Stimulated activated CD4-positive, alpha-beta T cell treated with anti-CD3 and anti-CD28 coated beads, Interleukin-1b, Interleukin-23, amount 100 ng/mL, for 48 hours (primary cell): ENCODE results near the gene NSUN6.
"Not testable (repeated sequence)": the region's sequence is repeated elsewhere in the genome, so short reads cannot be mapped to it uniquely, and the experiment has no call there.

Experiments
- DNase-seq: peaks from one replicate; pipeline ENCODE4 v3.0.0-alpha.2; 2020

The NSUN6 gene

GRCh38 chr10:18607503-18608378 lies 43.6 kb downstream of the NSUN6 start:
- no peak for DNase-seq

DNA sequence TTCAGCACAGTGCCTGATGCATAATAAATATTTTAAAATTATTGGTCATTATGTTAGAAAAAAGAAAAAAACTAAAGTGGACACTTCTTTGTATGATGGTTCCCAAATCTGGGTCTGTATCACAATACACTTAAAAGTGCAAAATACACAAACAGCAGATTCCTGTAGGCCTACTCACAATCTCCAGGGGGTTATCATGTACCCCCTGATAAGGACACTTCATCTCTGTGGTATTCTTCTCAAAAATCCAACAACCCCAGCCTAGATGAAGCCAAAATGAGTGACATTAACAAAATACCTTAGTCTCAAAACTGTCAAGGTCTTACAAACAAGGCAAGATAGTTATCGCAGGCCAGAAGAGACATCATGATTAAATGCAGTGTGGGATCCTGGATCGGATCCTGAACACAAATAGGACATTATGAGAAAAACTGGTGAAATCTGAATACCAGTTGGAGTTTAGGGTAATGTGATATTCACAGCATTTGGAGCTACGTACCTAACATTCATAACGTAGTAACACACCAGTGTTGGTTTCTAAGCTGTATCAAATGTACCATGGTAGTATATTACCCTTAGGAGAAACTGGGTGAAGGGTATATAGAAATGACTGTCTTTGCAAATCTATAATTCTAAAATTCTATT lies 45.2 kb downstream of the NSUN6 start:
- DNase-seq, result no peak

DNA sequence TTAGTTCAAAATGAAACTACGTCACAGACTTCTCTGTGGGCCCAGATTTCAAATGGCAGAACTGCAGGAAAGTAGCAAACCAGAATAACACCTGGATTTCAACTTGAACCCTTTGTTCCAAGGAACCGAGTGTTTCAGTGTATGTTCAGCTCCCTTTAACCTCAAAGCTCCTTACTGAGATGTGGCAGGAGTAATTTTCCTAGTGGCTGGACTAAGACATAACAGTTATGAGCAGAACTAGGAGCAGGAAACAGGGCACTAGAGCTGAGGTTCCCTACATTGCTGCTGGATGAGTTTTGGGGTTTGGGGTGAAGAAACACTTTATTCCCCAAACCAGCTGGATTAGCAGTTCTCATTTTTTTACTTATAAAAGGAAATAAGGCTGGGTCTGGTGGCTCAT lies 50.1 kb downstream of the NSUN6 start:
- no peak for DNase-seq

GRCh38 chr10:18599392-18599791 lies 52.0 kb downstream of the NSUN6 start:
- DNase-seq, result no peak

DNA sequence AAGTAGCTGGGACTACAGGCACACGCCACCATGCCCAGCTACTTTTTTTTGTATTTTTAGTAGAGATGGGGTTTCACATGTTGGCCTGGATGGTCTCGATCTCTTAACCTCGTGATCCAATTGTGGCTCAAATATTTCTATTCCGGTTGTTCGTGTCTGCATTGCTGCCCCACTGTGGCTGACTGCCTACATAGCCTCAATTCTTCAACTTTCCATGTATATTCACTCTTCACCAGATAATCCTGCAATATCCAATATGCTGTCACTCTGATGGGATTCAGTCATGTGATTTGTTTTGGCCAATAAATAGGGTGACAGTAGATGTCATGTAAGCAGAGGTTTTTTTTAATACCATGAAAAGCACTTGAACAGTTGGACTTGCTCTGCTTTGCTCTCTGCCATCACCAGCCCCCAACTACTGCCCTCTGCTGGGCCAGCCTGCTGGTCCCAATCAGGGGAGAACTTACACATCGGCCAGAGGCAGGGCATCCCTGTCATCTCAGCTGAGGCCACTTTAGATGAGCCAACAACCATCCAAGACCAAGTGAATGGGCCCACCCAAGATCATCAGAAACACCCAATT lies 56.7 kb downstream of the NSUN6 start:
- DNase-seq, result no peak

- not testable (repeated sequence) for DNase-seq
Measured at GRCh38 chr10:18591141-18591540, 60.2 kb downstream of the NSUN6 start.

GRCh38 chr10:18586637-18587036 lies 64.8 kb downstream of the NSUN6 start:
- not testable (repeated sequence) for DNase-seq

- DNase-seq, result no peak
Measured at GRCh38 chr10:18583575-18584270, 67.7 kb downstream of the NSUN6 start.

DNA sequence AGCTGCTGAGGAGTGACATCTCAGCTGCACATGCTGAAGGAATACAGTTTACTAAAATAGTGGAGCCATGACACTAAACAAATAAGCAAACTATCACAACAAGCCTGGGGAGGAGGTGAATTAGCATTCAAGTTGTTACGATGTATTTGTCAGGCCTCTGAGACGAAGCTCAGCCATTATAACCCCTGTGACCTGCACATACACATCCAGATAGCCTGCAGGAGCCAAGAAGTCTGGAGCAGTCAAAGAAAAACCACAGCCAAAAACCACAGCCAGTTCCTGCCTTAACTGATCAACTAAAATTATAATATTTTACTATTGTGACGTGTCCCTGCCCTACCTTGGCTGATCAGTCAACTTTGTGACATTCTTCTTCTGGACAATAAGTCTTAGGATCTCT lies 68.6 kb downstream of the NSUN6 start:
- DNase-seq, result no peak

DNA sequence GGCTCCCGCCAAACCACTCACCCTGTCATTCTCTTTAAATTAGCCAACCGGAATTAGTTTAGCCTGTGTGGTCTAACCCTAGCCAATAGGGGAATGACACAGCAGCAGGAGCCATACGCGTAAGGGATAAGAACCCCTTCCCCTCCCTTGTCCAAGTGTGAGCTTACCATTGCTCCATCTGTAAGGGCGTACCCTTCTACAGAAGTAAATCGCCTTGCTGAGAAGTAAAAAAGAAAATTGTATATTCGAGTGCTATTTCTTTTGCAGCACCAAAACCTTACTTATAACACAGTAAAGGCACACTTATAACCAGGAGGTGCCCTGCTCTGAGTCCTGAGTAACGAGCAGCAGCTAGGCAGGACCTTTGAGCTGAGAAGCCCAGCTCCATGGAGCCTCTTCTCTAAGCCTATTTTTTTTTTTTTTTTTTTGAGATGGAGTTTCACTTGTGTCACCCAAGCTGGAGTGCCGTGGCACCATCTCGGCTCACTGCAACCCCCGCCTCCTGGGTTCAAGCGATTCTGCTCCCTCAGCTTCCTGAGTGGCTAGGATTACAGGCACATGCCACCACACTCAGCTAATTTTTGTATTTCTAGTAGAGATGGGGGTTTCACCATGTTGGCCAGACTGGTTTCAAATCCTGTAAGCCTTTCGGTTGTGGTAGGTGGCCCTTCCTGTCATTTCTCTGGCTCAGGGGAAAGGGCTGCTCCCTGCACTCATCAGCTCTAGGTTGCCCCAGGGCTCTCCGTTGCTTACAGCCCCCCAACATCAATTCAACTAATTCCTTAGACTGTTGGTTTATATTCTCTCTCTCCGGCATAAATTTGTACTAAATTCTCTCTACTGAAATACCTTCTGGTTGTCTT lies 73.3 kb downstream of the NSUN6 start:
- DNase-seq, result no peak

DNA sequence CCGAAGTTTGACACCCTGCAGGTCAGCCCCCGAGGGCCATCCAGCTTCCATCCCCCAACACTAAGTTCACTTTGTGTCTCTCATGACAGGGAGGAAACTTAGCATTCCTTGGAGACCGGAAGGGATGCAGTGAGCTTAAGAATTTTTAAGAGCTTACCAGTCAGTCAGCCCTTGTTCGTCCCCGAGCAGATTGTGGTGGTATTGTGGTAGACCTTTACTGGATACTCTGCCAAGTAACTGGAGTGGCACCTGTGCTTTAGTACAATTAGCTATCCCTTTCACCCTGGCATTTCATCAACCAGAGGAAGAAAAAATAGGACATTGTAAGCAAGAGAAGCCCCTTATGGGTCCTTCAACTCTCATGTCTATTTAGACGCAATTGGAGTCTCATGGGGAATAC lies 74.8 kb downstream of the NSUN6 start:
- no peak for DNase-seq

DNA sequence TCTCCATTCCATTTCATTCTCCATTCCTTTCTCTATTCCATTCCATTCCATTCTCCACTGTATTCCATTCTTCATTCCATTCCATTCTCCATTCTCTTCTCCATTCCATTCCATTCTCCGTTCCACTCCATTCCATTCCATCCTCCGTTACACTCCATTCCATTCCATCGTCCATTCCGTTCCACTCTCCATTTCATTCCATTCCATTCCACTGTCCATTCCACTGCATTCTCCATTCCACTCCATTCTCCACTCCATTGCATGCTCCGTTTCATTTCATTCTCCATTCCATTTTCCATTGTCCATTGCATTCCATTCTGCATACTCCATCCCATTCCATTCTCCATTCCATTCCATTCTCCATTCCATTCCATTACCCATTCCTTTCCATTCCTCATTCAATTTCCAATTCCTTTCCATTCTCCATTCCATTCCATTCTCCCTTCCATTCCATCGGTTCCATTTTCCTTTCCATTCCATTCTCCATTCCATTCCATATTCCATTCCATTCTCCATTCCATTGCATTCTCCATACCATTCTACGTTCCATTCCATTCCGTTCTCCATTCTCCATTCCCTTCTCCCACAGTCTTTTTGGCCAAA lies 78.3 kb downstream of the NSUN6 start:
- DNase-seq, result no peak

GRCh38 chr10:18571780-18572179 lies 79.6 kb downstream of the NSUN6 start:
- no peak for DNase-seq

GRCh38 chr10:18571076-18571475 lies 80.3 kb downstream of the NSUN6 start:
- no peak for DNase-seq

DNA sequence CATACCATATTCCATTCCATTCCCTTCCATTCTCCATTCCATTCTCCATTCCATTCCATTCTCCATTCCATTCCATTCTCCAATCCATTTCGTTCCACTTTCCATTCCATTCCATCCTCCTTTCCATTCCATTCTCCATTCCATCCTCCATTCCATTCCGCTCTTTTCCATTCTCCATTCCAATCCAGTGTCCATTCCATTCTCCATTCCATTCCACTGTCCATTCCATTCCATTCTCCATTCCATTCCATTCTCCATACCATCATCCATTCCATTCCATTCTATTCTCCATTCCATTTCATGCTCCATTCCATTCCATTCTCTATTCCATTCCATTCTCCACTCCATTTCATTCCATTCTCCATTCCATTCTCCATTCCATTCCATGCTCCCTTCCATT lies 81.0 kb downstream of the NSUN6 start:
- DNase-seq, result not testable (repeated sequence)

- DNase-seq, result no peak
Measured at GRCh38 chr10:18567343-18567856, 84.0 kb downstream of the NSUN6 start.

DNA sequence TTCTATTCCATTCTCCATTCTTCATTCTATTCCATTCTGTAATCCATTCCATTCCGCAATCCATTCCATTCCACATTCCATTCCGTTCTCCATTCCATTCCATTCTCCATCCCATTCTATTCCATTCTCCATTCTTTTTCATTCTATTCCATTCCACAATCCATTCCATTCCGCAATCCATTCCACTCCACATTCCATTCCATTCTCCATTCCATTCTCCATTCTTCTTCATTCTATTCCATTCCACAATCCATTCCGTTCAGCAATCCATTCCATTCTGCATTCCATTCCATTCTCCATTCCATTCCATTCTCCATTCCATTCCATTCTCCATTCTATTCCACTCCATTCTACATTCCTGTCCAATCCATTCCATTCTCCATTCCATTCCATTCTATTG lies 85.2 kb downstream of the NSUN6 start:
- no peak for DNase-seq

DNA sequence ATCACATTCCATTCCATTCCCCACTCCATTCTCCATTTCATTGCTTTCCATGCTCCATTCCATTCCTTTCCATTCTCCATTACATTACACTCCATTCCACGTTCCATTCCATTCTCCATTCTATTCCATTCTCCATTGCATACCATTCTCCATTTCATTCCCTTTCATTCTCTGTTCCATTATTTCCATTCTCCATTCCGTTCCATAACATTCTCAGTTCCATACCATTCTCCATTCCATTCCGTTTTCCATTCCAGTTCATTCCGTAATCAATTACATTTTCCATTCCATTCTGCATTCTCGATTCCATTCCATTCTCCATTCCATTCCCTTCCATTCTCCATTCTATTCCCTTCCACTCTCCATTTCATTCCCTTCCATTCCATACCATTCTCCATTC lies 86.4 kb downstream of the NSUN6 start:
- DNase-seq, result no peak

DNA sequence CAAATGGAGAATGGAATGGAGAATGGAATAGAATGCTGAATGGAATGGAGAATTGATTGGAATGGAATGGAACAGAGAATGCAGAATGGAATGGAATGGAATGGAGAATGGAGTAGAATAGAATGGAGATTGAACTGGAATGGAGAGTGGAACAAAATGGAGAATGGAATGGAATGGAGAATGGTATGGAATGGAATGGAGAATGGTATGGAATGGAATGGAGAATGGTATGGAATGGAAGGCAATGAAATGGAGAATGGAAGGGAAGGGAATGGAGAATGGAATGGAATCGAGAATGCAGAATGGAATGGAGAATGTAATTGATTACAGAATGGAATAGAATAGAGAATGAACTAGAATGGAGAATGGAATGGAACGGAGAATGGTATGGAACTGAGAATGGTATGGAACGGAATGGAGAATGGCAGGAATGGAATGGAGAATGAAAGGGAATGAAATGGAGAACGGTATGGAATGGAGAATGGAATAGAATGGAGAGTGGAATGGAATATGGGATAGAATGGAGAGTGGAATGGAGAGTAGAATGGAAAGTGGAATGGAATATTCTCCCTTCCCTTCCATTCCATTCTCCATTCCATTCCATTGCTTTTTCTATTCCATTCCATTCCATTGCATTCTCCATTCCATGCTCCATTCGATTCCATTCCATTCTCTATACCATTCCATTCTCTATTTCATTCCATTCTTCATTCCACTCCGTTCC lies 88.2 kb downstream of the NSUN6 start:
- DNase-seq, result no peak

DNA sequence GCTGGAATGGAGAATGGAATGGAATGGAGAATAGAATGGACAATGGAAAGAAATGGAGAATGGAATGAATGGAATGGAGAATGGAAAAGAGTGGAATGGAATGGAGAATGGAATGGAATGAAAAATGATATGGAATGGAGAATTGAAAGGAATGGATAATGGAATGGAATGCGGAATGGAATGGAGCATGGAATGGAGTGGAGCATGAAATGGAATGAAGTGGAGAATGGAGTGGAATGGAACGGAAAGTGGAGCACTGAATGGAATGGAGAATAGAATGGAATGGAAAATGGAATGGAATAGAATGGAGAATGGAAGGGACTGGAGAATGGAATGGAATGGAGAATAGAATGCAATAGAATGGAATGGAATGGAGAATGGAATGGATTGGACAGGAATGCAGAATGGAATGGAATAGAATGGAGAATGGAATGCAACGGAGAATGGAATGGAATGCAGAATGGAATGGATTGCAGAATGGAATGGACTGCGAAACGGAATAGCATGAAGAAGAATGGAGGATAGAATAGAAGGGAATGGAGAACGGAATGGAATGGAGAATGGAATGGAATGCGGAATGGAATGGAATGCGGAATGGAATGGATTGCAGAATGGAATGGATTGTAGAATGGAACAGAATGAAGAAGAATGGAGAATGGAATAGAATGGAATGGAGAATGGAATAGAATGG lies 89.4 kb downstream of the NSUN6 start:
- DNase-seq, result no peak
